Right lobe of liver (tissue), 6 donors: ENCODE measurements around the gene WFDC8. TPM values are rescaled to one million over a fixed set of nuclear protein-coding genes. Genes with fewer than 3 reads are reported as not detected.
"Not testable (repeated sequence)": the region's sequence is repeated elsewhere in the genome, so short reads cannot be mapped to it uniquely, and the experiment has no call there.

Source experiments
- ATAC-seq, 4 donors: fragments of 200-7000 bp; cut with Tn5 transposase; one replicate each; pipeline ENCODE4 v1.9.1; 2020; ENCODE audit warnings: mild to moderate bottlenecking in 4 of 4, moderate library complexity in 4 of 4
- DNase-seq, 3 donors: peaks; one replicate each; pipeline ENCODE4 v3.0.0-alpha.2; 2020
- H3K27ac ChIP-seq, 3 donors: fragments of 200-600 bp; one replicate each; pipeline ENCODE4 v1.8.0; 2022
- H3K27me3 ChIP-seq, 2 donors: fragments of 200-600 bp; one replicate each; pipeline ENCODE4 v1.8.0; 2022
- H3K36me3 ChIP-seq, 4 donors: fragments of 200-600 bp; sonication (generic) in 1 of 4; one replicate each; pipeline versions ENCODE4 v1.5.1 to v1.8.0; 2017 to 2022; ENCODE audit warnings: control low read depth in 1 of 4
- H3K4me1 ChIP-seq, 4 donors: fragments of 200-600 bp; sonication (generic) in 1 of 4; one replicate each; pipeline versions ENCODE4 v1.5.1 to v1.8.0; 2017 to 2022; ENCODE audit warnings: control low read depth in 1 of 4
- H3K4me3 ChIP-seq, 3 donors: fragments of 200-600 bp; one replicate each; pipeline ENCODE4 v1.8.0; 2022
- H3K9me3 ChIP-seq, 4 donors: fragments of 200-600 bp; sonication (generic) in 1 of 4; one replicate each; pipeline versions ENCODE4 v1.5.1 to v1.8.0; 2017 to 2022; ENCODE audit warnings: control low read depth in 1 of 4
- POLR2A ChIP-seq: fragments of 450-650 bp; IDR thresholded peaks from one replicate; pipeline ENCODE4 v1.6.1; 2017; ENCODE audit warnings: antibody characterized with exemption, mild to moderate bottlenecking
- WGBS: methylation state at CpG from one replicate; pipeline ENCODE4 v1.1.6; 2018; ENCODE audit warnings: low coverage, low lambda C conversion rate; ENCODE audit not compliant: insufficient coverage; ENCODE audit errors: missing lambda C conversion rate; 5-methylcytosine and 5-hydroxymethylcytosine counted together
- intact Hi-C, 2 donors: fragments of 100-400 bp; cut with DNase I; formaldehyde crosslinking; loops; one replicate each; pipeline versions ENCODE4 v1.11.2 to v1.14.1; 2022
- total RNA-seq, 6 experiments: library from RNA; depleted of rRNA in 2 of 6; stranded (reverse); fragments of >200 nt in 2 of 6; fragmentation: NEBNext Ultra II Directional in 3 of 6; extraction: Animal tissue kit (Norgen Biotek cat#: 25700) in 3 of 6; gene quantifications; one replicate each; pipeline versions ENCODE4 v1.1.0 to v1.2.4, GENCODE V29; 2016 to 2023
- TF ChIP-seq, protein P1 (sequence below), 4 donors: fragments of 200-600 bp in 3 of 4; fragments of 450-650 bp in 1 of 4; IDR thresholded peaks; one replicate each; pipeline versions ENCODE4 v1.5.1 to v1.8.0; 2016 to 2022; ENCODE audit warnings: antibody characterized with exemption in 4 of 4, mild to moderate bottlenecking in 2 of 4
- donor health status: DM: no; HTN: yes; CAD: no.
- donor health status: DM: no; HTN: no; CAD: no.
- donor health status: DM: no; HTN: no; CAD: no.
- donor health status: DM: no; HTN: yes; CAD: no.
- donor health status: DM: no; HTN: yes; CAD: no.

WFDC8 gene
- total RNA-seq, 6 experiments from 2014 or later = not detected

DNA sequence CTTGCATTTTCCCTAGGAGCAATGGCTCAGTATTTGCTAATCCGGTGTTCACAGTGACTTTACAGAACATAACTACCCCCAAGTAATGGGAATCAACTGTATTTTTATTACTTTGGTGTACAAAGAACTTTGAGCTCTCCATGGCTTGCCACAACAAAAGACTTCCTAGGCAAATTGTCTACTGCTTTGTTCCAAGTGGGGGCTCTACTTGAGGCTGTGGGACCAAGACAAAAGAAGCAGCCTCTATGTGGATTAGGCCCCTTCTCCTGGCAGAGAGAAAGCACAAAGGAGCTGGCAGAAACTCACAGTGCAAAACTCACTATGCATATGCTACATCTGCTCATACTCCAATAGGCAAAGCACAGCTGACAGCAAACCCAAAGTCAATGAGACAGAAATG lies 853 bp downstream of the WFDC8 start:
- no peaks in the 10 kb centered on the region for H3K4me1 ChIP-seq
- H3K27ac ChIP-seq = no peak overlapping the region
- intact Hi-C loops = no loop called here
- DNase-seq (no peak), ATAC-seq (no peak)
- H3K9me3 ChIP-seq = no peaks in the 10 kb centered on the region
- 67% methylated on average over 1 of the region's 1 CpG for WGBS
- no peaks in the 10 kb centered on the region for H3K36me3 ChIP-seq
- no peaks in the 10 kb centered on the region for H3K27me3 ChIP-seq
- no peak for TF ChIP-seq POLR2A
- TF ChIP-seq, protein P1, sequence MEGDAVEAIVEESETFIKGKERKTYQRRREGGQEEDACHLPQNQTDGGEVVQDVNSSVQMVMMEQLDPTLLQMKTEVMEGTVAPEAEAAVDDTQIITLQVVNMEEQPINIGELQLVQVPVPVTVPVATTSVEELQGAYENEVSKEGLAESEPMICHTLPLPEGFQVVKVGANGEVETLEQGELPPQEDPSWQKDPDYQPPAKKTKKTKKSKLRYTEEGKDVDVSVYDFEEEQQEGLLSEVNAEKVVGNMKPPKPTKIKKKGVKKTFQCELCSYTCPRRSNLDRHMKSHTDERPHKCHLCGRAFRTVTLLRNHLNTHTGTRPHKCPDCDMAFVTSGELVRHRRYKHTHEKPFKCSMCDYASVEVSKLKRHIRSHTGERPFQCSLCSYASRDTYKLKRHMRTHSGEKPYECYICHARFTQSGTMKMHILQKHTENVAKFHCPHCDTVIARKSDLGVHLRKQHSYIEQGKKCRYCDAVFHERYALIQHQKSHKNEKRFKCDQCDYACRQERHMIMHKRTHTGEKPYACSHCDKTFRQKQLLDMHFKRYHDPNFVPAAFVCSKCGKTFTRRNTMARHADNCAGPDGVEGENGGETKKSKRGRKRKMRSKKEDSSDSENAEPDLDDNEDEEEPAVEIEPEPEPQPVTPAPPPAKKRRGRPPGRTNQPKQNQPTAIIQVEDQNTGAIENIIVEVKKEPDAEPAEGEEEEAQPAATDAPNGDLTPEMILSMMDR (IDR thresholded peaks at IDR 0.05) = no peak
- no peak overlapping the region for H3K4me3 ChIP-seq

DNA sequence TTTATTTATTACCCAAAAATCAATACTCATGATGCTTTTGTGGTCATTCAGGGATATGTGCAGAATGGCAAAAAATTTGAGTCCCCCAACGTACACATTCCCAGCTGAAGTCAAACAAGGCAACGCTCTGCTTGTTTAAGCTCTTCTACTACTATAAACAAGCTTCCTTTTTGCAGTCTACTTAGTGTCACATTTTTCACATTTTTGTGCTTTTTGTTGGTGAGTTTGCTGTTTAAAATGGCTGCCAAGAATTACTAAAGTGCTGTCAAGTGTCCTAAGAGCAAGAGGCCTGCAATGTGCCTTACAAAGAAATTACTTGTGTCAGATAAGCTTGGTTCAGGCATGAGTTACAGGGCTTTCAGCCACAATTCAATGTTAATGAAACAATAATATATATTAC lies 2.1 kb downstream of the WFDC8 start:
- H3K27me3 ChIP-seq = no peaks in the 10 kb centered on the region
- no peaks in the 10 kb centered on the region for H3K9me3 ChIP-seq
- H3K27ac ChIP-seq = no peak overlapping the region
- intact Hi-C loops = no loop called here
- TF ChIP-seq, protein P1 (IDR thresholded peaks at IDR 0.05) = no peak
- no peak for TF ChIP-seq POLR2A
- no peaks in the 10 kb centered on the region for H3K4me1 ChIP-seq
- WGBS = 26% methylated on average over 2 of the region's 2 CpGs
- ATAC-seq (no peak), DNase-seq (no peak)
- H3K36me3 ChIP-seq = no peaks in the 10 kb centered on the region
- H3K4me3 ChIP-seq = no peak overlapping the region

DNA sequence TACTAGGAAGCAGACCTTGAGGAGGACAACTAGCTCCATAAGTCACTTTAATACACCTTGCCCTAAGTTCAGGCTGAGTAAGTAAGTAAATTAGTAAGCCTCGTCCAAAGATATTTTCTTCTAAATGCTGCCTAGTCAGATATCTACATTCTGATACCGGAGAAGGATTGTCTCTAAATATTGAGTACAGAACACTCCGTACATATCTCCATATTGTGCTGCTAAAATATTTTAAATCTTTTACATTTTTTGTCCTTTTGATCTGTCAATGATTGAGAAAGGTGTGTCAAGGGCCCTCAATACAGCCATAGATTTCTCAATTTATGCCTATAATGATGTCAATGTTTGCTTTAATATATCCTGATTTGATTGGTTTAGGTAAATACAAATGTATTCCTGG lies 3.2 kb downstream of the WFDC8 start:
- intact Hi-C loops = no loop called here
- Histone ChIP-seq H3K4me3 (no peak overlapping the region), H3K27ac (no peak overlapping the region), H3K4me1 (no peaks in the 10 kb centered on the region), H3K27me3 (no peaks in the 10 kb centered on the region), H3K9me3 (no peaks in the 10 kb centered on the region), H3K36me3 (no peaks in the 10 kb centered on the region)
- DNase-seq (no peak), ATAC-seq (no peak)
- TF ChIP-seq, protein P1 (IDR thresholded peaks at IDR 0.05) = no peak
- TF ChIP-seq POLR2A = no peak
- 54% methylated on average over 2 of the region's 3 CpGs for WGBS

DNA sequence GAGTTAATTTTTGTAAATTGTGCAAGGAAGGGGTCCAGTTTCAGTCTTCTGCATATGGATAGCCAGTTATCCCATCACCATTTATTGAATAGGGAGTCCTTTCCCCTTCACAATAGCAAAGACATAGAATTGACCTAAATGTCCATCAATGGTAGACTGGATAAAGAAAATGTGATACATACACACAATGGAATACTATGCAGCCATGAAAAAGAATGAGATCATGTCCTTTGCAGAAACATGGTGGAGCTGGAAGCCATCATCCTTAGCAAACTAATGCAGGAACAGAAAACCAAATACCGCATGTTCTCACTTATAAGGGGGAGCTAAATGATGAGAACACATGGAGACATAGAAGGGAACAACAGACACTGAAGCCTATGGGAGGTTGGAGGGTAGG lies 9.4 kb downstream of the WFDC8 start:
- H3K9me3 ChIP-seq, H3K36me3 ChIP-seq, H3K4me3 ChIP-seq, H3K4me1 ChIP-seq, H3K27me3 ChIP-seq, DNase-seq, intact Hi-C loops, H3K27ac ChIP-seq, ATAC-seq: not testable (repeated sequence)
- WGBS = 55% methylated on average over 1 of the region's 1 CpG

DNA sequence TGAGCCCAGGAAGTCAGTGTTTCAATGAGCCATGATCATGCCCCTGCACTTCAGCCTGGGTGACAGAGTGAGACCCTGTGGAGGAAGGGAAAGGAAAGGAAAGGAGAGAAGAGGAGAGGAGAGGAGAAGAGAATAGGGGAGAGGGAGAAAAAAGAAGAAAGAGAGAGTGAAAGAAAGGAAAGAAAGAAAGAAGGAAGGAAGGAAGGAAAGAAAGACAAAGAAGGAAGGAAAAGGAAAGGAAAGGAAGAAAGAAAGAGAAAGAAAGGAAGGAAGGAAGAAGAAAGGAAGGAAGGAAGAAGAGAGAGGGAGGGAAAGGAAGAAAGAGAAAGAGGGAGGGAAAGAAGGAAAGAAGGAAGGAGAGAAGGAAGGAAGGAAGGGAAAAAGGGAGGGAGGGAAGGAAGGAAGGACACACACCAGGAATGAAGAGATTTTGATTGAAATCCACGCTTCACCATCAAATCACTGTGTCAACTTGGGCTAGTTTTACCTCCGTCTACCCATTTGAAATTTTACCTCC lies 14.3 kb downstream of the WFDC8 start:
- no peak for TF ChIP-seq POLR2A
- TF ChIP-seq, protein P1 (IDR thresholded peaks at IDR 0.05) = no peak
- WGBS = 55% methylated on average over 2 of the region's 2 CpGs
- Histone ChIP-seq H3K36me3 (no peaks in the 10 kb centered on the region), H3K9me3 (no peaks in the 10 kb centered on the region), H3K4me1 (no peaks in the 10 kb centered on the region), H3K4me3 (no peak overlapping the region), H3K27me3 (no peaks in the 10 kb centered on the region), H3K27ac (no peak overlapping the region)
- intact Hi-C loops = no loop called here
- DNase-seq (no peak), ATAC-seq (no peak)
